ENCODE measurements around the gene RFX2. TPM values are rescaled to one million over a fixed set of nuclear protein-coding genes. Genes with fewer than 3 reads are reported as not detected.

The RFX2 gene
- total RNA-seq, 1 donor from 2014 or later = 6.5 TPM

DNA sequence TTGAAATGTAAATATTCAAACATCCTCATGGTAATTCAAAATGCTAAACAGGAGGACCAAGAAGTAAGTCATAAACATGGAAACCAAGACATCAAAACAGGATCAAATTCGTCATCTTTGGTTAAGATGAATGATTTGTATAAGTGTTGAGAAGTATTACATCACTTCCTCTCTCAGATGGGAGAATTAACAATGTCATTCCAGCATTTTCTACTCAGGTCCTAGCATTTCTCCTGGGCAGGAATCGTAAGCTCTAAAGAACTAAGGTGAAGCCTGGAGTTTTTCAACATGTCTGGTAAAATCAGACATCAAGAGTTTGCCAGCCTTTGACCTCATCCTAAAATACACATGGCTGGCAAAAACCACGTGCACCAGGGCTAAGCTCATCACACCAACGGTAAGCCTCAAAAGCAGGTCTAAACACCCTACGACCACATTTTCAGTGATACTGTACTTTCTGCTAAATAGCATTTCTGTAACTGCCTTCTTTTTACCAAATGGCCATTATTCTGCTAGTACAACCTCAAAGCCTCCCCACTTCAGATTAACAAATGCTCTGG is 157.2 kb downstream of the RFX2 start:
- peaks cover 61% of the 10 kb centered on the region for H3K4me1 Mint-ChIP-seq (ENCODE audit: low read depth)
- TF ChIP-seq, protein P1, sequence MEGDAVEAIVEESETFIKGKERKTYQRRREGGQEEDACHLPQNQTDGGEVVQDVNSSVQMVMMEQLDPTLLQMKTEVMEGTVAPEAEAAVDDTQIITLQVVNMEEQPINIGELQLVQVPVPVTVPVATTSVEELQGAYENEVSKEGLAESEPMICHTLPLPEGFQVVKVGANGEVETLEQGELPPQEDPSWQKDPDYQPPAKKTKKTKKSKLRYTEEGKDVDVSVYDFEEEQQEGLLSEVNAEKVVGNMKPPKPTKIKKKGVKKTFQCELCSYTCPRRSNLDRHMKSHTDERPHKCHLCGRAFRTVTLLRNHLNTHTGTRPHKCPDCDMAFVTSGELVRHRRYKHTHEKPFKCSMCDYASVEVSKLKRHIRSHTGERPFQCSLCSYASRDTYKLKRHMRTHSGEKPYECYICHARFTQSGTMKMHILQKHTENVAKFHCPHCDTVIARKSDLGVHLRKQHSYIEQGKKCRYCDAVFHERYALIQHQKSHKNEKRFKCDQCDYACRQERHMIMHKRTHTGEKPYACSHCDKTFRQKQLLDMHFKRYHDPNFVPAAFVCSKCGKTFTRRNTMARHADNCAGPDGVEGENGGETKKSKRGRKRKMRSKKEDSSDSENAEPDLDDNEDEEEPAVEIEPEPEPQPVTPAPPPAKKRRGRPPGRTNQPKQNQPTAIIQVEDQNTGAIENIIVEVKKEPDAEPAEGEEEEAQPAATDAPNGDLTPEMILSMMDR (IDR thresholded peaks at IDR 0.05) = no peak
- no peaks in the 10 kb centered on the region for H3K27me3 Mint-ChIP-seq (ENCODE audit: low read depth)
- DNase-seq (ENCODE audit: low spot score) = no peak
- no peaks in the 10 kb centered on the region for H3K36me3 Mint-ChIP-seq (ENCODE audit: low read depth)
- H3K4me3 Mint-ChIP-seq (ENCODE audit: unreplicated experiment) = no peak overlapping the region
- H3K9me3 Mint-ChIP-seq (ENCODE audit: low read depth) = no peaks in the 10 kb centered on the region
- H3K27ac Mint-ChIP-seq (ENCODE audit: unreplicated experiment) = peak overlapping the region; percentile 85

DNA sequence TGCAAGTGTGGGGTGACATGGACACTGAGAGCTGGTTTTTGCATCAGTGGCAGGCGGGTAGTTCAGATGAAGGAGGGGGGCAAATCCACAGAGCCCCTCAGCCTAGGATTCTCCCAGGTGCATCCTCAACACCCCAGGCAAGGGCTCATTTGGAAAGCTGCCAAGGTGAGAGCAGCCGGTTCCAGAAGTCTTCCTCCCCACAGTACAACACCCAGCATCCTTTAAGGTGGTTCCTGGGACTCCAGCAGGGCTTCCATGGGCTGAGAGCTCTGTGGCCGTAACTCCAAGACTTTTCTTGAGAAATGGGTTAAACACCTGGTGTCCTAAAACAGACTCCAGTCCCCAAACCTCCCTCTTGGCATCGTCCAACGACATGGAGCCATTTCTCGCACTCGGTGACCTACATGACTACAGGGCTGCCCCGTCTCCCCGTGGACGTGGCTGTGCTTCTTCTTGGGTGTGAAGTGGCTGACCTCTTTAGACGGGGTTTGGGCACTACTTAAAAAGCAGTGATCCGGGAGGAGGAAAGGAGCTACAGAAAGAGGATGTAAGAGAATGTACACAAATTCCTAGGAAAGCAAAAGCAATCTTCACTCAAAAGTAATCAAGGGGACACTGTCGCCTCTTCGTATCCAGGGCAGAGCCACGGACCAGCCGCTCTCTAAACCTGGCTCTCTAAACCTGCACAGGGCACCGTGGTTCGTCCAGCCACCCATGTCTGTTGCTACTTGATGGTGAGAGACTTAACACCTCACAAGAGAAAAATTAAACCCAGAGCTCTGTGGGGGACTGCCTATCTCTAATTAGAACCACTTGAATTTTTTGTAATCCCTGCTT is 157.9 kb downstream of the RFX2 start:
- no peak for DNase-seq (ENCODE audit: low spot score)
- Mint-ChIP-seq H3K4me3 (ENCODE audit: unreplicated experiment) (no peak overlapping the region), H3K27me3 (ENCODE audit: low read depth) (no peaks in the 10 kb centered on the region), H3K9me3 (ENCODE audit: low read depth) (no peaks in the 10 kb centered on the region), H3K27ac (ENCODE audit: unreplicated experiment) (peak overlapping the region; percentile 85), H3K36me3 (ENCODE audit: low read depth) (peaks cover 2% of the 10 kb centered on the region), H3K4me1 (ENCODE audit: low read depth) (peaks cover 64% of the 10 kb centered on the region)
- TF ChIP-seq, protein P1 (IDR thresholded peaks at IDR 0.05) = no peak

DNA sequence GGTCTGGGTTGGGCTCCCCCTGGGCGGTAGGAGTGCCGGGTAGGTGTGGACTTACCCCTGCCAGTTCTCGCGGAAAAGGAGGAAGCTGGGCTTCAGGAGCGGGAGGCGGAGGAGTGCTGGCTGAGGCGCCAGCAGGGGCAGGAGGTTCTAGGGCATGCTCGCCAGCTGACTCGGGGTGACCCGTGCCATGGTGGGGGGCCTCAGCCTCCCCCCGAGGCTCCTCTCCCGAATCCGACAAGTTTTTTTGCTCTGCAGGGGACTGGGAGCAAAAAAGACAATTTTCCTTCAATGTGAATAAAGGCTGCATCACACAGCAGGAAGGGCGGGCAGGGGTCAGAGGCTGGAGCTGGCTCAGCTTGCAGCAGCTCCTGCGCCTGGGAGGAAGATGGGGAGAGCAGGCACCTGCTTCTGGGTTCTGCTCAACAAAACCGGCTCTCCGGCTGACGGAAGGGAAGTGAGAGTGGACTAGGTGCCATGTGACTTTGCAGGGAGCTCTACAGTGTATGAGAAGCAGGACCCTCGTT is 158.9 kb downstream of the RFX2 start:
- H3K9me3 Mint-ChIP-seq (ENCODE audit: low read depth) = no peaks in the 10 kb centered on the region
- TF ChIP-seq, protein P1 (IDR thresholded peaks at IDR 0.05) = no peak
- no peak overlapping the region for H3K27ac Mint-ChIP-seq (ENCODE audit: unreplicated experiment)
- no peak overlapping the region for H3K4me3 Mint-ChIP-seq (ENCODE audit: unreplicated experiment)
- no peaks in the 10 kb centered on the region for H3K27me3 Mint-ChIP-seq (ENCODE audit: low read depth)
- H3K4me1 Mint-ChIP-seq (ENCODE audit: low read depth) = peaks cover 66% of the 10 kb centered on the region
- peaks cover 2% of the 10 kb centered on the region for H3K36me3 Mint-ChIP-seq (ENCODE audit: low read depth)
- no peak for DNase-seq (ENCODE audit: low spot score)

DNA sequence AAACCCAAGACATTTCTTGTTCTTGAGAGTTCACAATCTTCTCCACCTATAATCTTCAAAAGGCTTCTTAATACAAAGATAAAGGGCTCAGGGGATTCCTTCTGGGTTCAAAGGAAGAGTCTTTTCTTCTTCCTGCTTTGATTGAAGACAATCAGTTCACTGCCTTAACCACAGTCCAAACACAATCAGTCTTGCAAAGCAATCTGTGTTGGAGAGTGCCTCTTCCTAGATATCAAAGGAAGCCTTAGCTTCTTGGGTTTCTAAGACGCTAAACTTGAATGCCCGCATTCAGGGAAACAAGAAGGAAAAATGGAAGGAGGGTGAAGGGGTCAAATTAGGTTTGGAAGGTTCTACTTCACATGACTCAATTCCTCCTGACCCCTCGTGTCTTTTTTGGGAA is 159.6 kb downstream of the RFX2 start:
- Mint-ChIP-seq H3K4me1 (ENCODE audit: low read depth) (peaks cover 66% of the 10 kb centered on the region), H3K27me3 (ENCODE audit: low read depth) (no peaks in the 10 kb centered on the region), H3K4me3 (ENCODE audit: unreplicated experiment) (no peak overlapping the region), H3K9me3 (ENCODE audit: low read depth) (no peaks in the 10 kb centered on the region), H3K27ac (ENCODE audit: unreplicated experiment) (no peak overlapping the region), H3K36me3 (ENCODE audit: low read depth) (peaks cover 2% of the 10 kb centered on the region)
- DNase-seq (ENCODE audit: low spot score) = no peak
- TF ChIP-seq, protein P1 (IDR thresholded peaks at IDR 0.05) = no peak

DNA sequence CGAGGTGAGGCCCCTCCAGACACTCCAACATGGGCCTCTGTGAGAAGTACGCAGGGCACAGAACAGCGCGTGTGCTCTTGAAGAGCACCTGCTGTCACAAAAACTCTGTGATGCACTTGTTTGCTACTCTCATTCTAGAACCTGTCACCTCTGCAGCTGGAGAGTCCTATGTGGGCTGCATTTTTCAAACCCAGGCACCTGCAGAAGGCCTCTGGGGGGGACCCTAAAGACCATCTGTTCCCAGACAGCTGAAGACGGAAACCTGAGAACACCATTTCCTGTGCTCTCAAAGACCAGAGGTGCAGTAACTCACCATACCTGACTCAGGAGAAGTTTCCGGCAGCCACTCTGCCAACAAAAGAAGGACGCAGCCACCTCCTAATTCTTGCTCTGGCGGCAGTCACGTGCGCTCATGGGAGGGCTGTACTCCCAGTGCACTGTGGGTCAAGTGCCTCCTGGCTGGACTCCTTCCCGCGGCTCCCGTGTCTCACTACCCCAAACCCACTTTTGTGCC is 160.5 kb downstream of the RFX2 start:
- Mint-ChIP-seq H3K27me3 (ENCODE audit: low read depth) (no peaks in the 10 kb centered on the region), H3K4me3 (ENCODE audit: unreplicated experiment) (no peak overlapping the region), H3K36me3 (ENCODE audit: low read depth) (peaks cover 3% of the 10 kb centered on the region), H3K27ac (ENCODE audit: unreplicated experiment) (no peak overlapping the region), H3K9me3 (ENCODE audit: low read depth) (no peaks in the 10 kb centered on the region), H3K4me1 (ENCODE audit: low read depth) (peaks cover 60% of the 10 kb centered on the region)
- TF ChIP-seq, protein P1 (IDR thresholded peaks at IDR 0.05) = no peak
- no peak for DNase-seq (ENCODE audit: low spot score)

Measured in chondrocyte (in vitro differentiated cells).